NCI-H2107 (cell line): ENCODE data around the gene ATP6V0C.

Experiments
- DNase-seq: peaks from one replicate; lab custom pipeline; 2025; lab: John Stamatoyannopoulos, UW

Gene ATP6V0C

DNA sequence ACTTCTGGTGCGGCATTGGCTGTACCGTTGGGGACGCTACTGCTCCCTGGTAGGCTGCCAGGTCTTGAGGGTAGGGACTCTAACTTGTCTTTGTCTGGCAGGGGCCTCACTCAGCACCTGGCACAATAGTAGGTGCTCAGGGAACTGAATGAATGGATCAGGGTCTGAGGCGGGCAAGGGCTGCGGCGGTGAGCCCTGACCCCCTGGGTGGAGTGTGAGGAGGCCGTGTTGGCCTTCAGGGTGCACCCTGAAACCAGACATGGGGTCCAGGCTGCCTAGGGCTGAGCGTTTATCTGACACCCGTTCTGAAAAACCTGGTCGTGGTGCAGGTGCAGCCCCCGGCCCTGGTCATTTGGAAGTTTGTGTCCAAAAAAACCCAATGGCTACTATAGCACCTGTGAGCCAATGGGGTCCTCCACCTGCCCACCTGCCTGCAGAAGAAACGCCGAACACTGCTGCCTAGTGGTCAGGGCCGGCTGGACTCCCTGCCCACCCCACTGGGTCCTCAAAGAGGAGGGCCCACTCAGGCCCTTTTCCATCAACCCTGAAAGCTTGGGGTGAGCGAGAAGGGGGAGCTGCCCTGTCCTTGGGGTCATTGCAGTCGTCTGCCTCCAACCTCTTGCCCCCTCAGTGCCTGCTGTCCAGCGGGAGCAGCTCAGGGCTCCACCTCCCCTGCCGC, 4.9 kb upstream of the ATP6V0C start:
- DNase-seq = no peak

DNA sequence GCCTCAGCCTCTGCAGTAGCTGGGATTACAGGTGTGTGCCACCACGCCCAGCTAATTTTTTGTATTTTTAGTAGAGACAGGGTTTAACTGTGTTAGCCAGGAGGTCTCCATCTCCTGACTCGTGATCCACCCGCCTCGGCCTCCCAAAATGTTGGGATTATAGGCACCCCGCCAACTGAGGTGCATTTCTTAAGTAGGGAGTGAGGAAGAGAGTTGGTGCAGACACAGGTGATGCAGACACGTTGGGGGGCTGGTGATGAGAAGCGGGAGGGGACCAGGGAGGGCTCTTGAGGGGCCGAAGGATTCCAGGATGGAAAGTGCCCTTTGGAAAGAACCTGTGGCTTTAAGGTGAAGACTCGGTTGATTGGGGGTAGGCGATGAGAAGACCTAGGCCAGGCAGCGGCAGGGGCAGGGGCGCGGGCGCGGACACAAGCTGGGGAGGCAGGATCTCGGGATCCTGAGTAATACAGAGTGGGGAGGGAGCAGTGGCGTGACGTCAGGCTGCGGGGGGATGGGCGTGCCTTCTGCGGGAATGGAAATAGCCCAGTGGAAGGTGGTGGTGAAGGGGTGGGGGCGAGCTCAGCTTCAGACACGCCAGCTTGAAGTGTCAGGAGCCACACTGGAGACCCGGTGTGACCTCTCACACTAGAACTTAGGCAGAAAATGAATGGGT, 2.5 kb upstream of the ATP6V0C start:
- no peak for DNase-seq

GRCh38 chr16:2511996-2512734, 1.6 kb upstream of the ATP6V0C start:
- DNase-seq = no peak

- peak; percentile 52 for DNase-seq
Measured at GRCh38 chr16:2512735-2513404, 882 bp upstream of the ATP6V0C start.

DNA sequence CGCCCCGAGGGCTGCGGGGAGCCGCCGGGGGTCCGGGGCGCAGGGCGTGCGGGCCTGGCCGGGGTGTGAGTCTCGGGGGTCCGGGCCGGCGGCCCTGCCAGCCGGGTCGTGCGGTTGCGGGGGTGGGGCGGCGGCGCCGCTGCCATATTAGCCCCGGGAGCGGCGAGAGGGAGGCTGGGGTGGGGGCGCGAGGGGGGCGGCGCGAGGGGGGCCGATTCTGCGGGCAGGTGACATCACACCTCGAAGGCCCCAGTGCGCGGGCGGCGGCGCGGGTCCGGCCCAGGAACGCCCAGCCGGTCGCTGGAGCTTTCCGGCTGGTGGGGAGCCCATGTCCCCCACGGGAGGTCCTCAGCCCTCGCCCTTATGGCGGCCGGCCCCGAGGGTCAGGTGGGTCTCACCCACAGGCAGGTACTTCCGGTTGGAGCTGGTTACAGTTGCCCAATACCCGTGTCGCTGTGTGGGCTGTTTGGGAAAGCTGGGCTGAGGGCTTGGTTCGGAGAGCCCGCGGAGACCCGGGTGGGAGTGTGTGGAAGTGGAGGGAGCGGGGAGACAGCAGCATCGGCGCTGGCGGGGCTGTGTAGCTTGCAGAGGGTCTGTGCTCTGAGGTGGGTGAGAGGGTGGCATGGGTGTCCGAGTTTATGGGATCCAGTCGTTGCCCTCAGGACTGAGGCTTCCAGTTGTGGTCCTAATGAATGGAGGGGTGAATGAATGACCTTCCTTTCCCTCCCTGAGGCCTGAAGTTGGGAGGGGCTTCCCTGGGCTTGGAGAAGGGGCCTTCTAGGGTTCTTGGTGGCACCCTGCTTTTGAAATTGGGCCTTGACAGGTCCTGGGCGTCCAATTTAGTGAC, 804 bp downstream of the ATP6V0C start:
- no peak for DNase-seq

- DNase-seq = no peak
Measured at GRCh38 chr16:2515180-2515851, 1.6 kb downstream of the ATP6V0C start.

DNA sequence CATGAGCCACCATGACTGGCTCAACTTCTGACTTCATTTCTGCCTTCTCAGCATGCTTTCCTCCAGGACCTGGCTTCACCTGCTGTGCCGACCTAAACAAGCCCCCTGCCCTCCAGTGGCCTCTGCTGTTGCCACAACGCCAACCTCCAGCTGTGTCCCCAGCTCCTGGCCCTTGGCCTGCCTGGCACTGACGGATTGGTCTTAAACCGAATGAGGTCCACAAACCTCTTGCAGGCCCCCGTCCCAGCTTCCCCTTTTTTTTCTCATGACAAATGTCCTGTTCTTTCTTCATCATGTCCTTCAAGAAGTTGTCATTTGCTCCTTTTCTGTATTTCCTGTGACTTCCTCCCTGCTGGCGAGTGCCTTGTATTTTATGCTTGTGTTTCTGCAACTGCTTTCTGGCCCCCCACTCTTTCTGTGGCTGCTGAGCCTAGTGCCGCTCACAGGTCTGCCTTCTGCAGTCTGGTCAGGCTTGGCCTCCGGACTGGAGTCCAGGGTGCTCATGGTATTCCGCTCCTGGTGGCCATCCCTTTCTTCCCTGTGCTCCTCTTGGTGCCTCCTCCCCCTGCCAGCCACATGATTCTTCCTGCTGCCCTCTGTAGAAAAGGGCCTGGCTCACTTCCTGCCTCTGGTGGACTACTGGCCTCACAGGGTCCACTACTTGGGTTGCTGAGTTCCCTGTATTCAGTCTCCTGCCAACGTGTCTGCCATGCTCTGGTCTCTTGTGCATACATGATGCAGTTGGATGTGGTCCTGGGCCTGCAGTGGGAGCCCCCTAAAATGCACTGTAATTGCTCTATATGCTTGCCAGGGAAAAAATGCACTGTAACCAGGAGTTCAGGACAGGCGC, 2.9 kb downstream of the ATP6V0C start:
- no peak for DNase-seq

- DNase-seq = no peak
Measured at GRCh38 chr16:2517954-2518605, 4.3 kb downstream of the ATP6V0C start.

DNA sequence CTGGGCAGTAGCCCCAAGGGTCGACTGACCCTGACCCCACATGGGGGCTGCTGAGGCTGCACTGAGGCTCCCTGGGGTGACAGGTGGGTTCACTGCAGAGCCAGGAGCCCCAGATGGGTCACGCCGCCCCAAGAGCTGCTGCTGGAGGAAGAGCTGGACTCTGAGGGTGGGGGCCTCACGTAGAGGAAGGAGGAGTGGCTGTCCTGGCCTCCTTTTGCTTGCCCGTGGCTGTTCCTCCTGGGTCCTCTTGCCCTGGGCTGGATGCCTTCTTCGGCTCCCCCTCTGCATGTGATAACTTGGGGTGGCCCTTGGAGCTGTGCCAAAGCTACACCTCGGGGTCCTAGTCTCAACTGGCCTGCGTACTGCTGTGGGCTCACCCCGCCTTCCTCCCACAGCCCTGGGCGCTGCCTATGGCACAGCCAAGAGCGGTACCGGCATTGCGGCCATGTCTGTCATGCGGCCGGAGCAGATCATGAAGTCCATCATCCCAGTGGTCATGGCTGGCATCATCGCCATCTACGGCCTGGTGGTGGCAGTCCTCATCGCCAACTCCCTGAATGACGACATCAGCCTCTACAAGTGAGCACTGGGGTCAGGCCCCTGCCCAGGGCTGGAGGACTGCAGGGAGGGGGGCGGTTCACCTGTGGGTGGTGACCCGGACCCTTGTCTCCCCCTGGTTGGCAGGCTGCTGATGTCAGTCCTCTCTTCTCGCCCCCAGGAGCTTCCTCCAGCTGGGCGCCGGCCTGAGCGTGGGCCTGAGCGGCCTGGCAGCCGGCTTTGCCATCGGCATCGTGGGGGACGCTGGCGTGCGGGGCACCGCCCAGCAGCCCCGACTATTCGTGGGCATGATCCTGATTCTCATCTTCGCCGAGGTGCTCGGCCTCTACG, 5.3 kb downstream of the ATP6V0C start:
- no peak for DNase-seq

- no peak for DNase-seq
Measured at GRCh38 chr16:2519711-2520080, 5.9 kb downstream of the ATP6V0C start.

GRCh38 chr16:2520097-2520783, 6.5 kb downstream of the ATP6V0C start, which contains the start of gene AMDHD2:
TSS of gene AMDHD2 (plus strand) at chr16:2520371. CDS start at chr16:2520459, 88 bp downstream.
- DNase-seq = peak; percentile 81

- no peak for DNase-seq
Measured at GRCh38 chr16:2520784-2521531, 7.2 kb downstream of the ATP6V0C start.

DNA sequence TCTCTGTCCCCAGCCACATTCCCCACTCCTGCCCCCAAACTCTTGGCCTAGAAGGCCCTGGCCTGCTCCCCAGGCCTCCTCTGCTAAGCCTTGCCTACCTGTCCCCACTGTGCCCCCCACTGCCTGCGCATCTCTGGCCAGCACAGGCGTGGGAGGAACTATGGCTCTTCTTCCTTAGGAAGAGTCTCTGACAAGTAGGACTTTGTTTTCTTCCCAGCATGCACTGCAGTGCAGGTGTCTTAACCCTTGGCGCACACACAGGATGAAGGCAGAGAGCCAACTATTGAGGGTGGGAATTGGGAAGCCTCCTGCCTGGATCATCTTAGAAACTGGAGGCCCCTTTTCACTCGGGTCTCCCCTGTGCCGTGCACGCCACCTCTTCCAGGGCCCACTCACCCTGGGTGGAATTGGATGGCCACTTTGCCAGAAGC, 10.1 kb downstream of the ATP6V0C start:
- DNase-seq = no peak

DNA sequence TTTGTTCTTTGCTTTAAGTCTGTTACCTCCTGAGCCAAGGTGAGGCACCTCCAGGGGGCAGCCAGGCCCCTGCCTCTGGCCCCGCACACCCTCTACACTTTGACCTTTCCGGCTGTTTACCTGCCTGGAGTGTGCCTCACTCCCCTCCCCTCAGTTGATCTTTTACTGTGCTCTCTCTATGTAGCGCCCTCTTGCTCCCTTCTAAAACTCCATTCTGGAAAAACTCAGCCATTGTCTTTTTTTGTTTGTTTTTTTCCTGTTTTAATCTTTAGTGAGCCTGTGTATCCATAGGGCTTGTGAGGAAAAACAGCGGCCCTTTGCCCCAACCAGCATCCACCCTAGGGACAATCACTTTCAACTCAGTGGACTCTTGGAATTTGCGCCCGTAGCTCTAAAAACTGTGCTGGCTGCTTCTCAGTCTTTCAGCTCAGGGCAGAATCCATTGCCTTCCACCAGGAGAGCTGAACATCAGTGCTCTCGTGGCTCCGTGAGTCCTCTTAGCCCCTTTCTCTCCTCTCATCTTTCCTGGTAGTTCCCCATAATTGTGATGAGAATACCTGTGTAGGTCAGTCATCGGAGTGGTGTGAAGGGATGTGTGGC, 10.7 kb downstream of the ATP6V0C start:
- no peak for DNase-seq

DNA sequence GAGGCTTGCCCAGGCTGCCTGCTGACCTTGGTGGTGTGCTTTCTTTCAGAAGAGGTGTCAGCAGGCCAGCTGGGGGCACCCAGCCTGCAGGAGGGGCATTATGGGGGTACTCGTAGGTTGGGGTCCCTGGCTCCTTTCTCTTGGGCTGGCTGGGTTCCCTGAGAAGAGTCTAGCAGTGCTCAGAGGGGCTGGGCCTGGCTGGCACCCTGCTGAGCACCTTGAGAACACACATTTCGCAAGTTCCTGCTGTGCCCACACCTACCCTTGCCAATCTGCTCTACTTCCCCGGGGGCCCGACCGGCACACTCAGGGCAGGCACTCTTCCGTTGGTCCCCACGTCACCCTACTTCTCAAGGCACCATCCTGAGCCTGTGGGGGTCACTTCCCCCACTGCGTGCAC, 12.4 kb downstream of the ATP6V0C start:
- no peak for DNase-seq

- no peak for DNase-seq
Measured at GRCh38 chr16:2527071-2527783, 13.5 kb downstream of the ATP6V0C start.
